GM19372 (cell line): Measurements from ENCODE around the gene TMEM25.
"Not testable (repeated sequence)": the region's sequence is repeated elsewhere in the genome, so short reads cannot be mapped to it uniquely, and the experiment has no call there.

ENCODE experiments used
- ATAC-seq: cut with Tn5 transposase; IDR thresholded peaks from one replicate; pipeline ENCODE4 v1.9.1; 2021; ENCODE audit warnings: mild to moderate bottlenecking, low read depth, moderate library complexity; ENCODE audit not compliant: unreplicated experiment

TMEM25 gene

DNA sequence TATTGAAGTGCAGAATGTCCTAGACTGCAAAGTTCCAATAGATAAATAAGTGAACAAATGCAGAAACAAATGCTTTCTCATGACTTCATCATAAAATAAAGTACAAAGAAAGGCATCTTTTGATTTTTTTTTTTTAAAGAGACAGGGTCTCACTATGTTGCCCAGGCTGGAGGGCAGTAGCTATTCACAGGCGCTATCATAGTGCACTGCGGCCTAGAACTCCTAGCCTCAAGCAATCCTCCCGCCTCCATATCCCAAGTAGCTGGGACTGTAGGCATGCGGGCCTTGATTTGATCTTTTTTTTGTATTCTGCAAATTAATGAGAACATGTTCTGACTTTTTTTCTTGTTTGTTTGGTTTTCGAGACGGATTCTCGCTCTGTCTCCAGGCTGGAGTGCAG lies 43.6 kb downstream of the TMEM25 start:
- no peak for ATAC-seq

GRCh38 chr11:118577995-118578394 lies 47.0 kb downstream of the TMEM25 start:
- not testable (repeated sequence) for ATAC-seq

- ATAC-seq: no peak
Measured at GRCh38 chr11:118581057-118581456, 50.1 kb downstream of the TMEM25 start.
